ENCODE data around the gene PAPPA2.

Gene PAPPA2

DNA sequence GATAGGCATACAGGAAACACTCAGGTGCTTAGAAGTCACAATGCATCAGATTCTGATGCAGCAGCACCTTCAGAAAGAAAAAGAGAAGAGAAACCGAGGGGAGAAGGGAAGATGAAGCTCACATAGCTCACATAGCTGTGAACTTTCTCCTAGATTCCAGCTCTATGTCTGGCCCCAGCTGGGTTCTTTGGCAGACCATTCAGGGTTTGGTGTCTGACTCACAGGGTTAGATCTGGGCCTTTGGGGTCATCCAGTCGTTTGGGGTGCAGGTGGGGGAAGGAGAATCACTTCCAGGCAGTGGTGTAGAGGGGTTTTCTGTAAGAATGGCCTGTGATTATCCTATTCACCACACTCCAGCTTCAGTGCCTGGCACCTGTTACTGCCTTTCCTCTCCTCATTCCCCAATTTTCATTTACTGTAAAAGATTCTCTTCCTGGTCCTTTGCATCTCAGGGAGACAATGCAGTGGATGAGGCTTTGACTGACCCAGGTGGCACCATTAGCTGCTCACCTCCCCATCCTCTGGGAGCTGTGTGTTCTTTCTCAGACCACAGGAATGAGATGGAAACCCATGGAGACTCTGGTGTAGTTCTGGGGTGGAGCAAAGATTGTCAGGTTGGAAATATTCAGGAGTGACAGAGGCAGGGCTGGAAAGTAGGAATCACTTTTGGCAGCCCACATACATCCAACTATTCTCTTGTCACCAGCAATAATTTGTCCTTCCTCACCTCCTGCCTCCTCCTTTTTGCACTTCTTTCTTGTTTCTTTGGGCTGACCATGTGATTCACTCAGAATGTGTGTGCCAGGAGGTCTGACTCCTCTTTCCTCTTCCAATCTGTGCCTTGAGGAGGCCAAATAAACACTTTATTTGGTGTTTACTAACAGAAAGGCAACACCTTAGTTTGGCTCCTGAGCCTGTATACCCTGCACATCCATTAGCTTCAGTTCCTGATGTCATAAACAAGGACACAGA lies 103.3 kb downstream of the PAPPA2 start:
- TF ChIP-seq, protein P1, sequence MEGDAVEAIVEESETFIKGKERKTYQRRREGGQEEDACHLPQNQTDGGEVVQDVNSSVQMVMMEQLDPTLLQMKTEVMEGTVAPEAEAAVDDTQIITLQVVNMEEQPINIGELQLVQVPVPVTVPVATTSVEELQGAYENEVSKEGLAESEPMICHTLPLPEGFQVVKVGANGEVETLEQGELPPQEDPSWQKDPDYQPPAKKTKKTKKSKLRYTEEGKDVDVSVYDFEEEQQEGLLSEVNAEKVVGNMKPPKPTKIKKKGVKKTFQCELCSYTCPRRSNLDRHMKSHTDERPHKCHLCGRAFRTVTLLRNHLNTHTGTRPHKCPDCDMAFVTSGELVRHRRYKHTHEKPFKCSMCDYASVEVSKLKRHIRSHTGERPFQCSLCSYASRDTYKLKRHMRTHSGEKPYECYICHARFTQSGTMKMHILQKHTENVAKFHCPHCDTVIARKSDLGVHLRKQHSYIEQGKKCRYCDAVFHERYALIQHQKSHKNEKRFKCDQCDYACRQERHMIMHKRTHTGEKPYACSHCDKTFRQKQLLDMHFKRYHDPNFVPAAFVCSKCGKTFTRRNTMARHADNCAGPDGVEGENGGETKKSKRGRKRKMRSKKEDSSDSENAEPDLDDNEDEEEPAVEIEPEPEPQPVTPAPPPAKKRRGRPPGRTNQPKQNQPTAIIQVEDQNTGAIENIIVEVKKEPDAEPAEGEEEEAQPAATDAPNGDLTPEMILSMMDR (IDR thresholded peaks at IDR 0.05; ENCODE audit: low read depth, low read length) = no peak
- DNase-seq (ENCODE audit: extremely low read depth, low read depth) = no peak

DNA sequence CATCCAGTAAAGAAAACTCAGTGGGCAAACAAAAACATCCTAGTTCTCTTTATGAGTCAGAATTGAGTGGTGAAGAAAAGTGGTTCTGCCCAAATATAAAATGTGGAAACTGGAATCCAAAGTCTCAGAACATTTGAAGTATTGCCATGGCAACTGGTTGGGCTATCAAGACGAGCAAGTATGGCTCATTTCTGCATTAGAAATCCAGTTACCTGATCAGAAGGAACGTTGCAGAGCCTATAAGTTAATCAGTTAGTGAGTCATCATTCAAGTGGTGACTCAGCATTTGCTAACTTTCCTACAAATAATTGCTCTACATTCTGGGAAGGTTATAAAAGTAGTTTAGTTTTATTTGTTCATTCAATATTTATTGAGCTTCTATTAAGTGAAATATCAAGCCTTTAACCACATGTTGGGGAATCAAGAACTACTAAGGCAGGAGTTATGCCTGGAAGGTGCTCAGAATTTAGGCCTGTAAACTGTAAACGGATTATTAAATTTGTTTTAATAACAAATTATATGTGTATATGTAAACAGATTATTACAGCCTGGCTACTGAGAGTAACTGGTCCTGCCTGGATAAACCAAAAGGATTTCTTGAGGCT lies 104.3 kb downstream of the PAPPA2 start:
- TF ChIP-seq, protein P1 (IDR thresholded peaks at IDR 0.05; ENCODE audit: low read depth, low read length) = no peak
- no peak for DNase-seq (ENCODE audit: extremely low read depth, low read depth)

DNA sequence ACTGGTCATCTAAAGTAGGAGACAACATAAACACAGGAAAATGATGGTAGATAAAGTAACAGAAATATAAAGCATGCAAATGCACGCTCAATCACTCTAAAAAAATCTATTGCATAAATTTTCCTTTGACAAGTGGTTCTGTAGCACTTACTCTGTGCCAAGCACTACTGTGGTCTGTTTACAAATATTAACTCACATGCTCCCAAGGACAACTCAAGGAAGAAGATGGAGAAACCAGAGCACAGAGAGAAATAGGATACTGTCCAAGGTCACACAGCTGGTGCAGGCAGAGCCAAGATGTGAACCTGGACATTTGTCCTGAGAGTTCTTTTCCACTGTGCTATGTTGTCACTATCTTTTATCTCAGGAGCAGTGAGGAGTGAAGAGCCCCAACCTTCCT lies 105.2 kb downstream of the PAPPA2 start:
- TF ChIP-seq, protein P1 (IDR thresholded peaks at IDR 0.05; ENCODE audit: low read depth, low read length) = no peak
- DNase-seq (ENCODE audit: extremely low read depth, low read depth) = no peak

DNA sequence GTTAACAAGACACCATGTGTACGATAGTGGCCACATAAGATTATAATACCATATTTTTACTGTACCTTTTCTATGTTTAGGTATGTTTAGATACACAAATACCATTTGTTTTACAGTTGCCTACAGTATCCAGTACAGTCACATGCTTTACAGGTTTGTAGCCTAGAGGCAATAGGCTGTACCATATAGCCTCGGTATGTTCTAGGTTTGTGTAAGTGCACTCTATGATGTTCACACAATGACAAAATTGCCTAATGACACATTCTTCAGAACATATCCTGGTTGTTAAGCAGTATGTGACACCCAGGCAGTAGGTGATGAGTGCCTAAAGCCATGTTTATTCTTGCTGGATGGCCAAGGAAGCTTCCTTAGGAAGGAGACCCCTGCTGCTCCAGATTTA lies 111.8 kb downstream of the PAPPA2 start:
- TF ChIP-seq, protein P1 (IDR thresholded peaks at IDR 0.05; ENCODE audit: low read depth, low read length) = no peak
- DNase-seq (ENCODE audit: extremely low read depth, low read depth) = no peak

DNA sequence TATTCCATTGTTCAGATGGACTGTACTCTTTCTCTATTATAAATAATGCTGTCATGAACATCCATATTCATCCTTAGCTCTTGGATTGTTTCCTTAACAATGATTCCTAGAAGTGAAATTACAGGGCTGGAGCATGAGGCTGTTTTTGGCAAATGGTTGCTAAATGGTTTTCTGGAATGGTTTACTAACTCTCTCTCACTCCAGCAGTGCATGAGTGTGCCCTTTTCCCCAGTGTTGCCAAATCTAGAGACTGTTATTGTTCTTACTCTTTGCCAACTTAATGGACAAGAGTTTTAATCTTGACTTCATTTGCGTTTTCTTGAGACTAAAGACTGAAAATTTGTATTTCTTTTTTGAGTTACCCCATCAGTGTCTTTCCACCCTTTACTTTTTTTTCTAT lies 113.0 kb downstream of the PAPPA2 start:
- TF ChIP-seq, protein P1 (IDR thresholded peaks at IDR 0.05; ENCODE audit: low read depth, low read length) = no peak
- DNase-seq (ENCODE audit: extremely low read depth, low read depth) = no peak

DNA sequence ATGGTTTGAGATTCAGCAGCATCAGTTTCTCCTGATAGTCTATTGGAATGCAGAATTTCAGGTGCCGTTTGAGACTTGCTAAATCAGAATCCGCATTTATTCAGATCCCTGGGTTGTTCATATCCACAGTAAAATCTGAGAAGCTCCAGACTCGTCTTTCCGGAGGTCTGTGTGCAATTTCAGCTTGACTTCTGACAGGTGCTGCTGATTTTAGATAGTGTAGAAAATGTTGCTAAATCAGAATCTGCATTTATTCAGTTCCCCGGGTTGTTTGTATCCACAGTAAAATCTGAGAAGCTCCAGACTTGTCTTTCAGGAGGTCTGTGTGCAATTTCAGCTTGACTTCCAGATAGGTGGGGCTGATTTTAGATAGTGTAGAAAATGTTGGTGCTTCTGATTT lies 113.7 kb downstream of the PAPPA2 start:
- TF ChIP-seq, protein P1 (IDR thresholded peaks at IDR 0.05; ENCODE audit: low read depth, low read length) = no peak
- no peak for DNase-seq (ENCODE audit: extremely low read depth, low read depth)

DNA sequence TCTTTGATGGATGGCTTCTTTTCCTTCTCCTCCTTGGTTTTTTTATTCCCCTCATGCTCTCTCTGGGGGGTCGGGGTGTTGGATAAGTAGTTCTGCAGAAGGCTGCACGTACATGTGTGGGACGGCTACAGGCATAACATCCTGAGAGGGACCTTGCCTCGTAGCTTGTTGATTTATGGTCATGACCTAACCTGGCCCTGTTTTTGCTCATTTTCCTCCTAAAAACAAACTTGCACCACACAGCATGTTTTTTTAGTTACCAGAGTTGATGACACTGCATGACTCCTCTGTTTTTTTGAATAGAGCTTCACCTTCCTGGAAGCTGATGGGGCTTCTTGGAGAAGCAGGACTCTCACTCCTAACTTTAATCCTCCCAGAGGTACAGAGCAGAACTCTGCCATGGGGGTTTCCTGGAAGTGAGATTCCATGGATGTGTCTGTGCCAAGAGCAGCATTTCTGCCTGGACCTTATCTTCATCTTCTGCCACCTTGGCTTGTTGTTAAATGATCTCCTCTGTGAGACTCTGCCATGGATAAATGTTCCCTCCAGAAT lies 114.7 kb downstream of the PAPPA2 start:
- TF ChIP-seq, protein P1 (IDR thresholded peaks at IDR 0.05; ENCODE audit: low read depth, low read length) = no peak
- DNase-seq (ENCODE audit: extremely low read depth, low read depth) = no peak

All from AG09319 (cell line).